KMS-11 (cell line): Measurements from ENCODE around the gene IL1RAPL2.

ENCODE experiments used
- H2AFZ ChIP-seq: fragments of 200-600 bp; sonication (generic); 2 replicates; pipeline ENCODE4 v1.6.1; 2016; ENCODE audit warnings: antibody characterized with exemption, mixed run types, low read depth
- H3K27ac ChIP-seq: fragments of 200-600 bp; sonication (generic); 2 replicates; pipeline ENCODE4 v1.6.1; 2016; ENCODE audit warnings: mild to moderate bottlenecking, mixed run types
- H3K27me3 ChIP-seq: fragments of 200-600 bp; sonication (generic); 2 replicates; pipeline ENCODE4 v1.6.1; 2017; ENCODE audit warnings: mild to moderate bottlenecking, low read depth, mixed run types, moderate library complexity; ENCODE audit not compliant: insufficient read depth
- H3K36me3 ChIP-seq: fragments of 200-600 bp; sonication (generic); 2 replicates; pipeline ENCODE4 v1.6.1; 2017; ENCODE audit warnings: mild to moderate bottlenecking, mixed run types; ENCODE audit not compliant: insufficient read depth
- H3K4me1 ChIP-seq: fragments of 200-600 bp; sonication (generic); 2 replicates; pipeline ENCODE4 v1.6.1; 2016; ENCODE audit warnings: mild to moderate bottlenecking, low read depth, mixed run types; ENCODE audit not compliant: poor library complexity, severe bottlenecking
- H3K4me2 ChIP-seq: fragments of 200-600 bp; sonication (generic); 2 replicates; pipeline ENCODE4 v1.7.0; 2016; ENCODE audit warnings: mild to moderate bottlenecking, mixed run types
- H3K4me3 ChIP-seq: fragments of 200-600 bp; sonication (generic); IDR thresholded peaks from 2 replicates; pipeline ENCODE4 v1.6.1; 2017; ENCODE audit warnings: low read depth, low read length, mixed read lengths; ENCODE audit not compliant: insufficient read depth
- H3K79me2 ChIP-seq: fragments of 200-600 bp; sonication (generic); 2 replicates; pipeline ENCODE4 v1.6.1; 2016; ENCODE audit warnings: low read depth, mixed run types; ENCODE audit not compliant: insufficient read depth
- H3K9ac ChIP-seq: fragments of 200-600 bp; sonication (generic); 2 replicates; pipeline ENCODE4 v1.6.1; 2016; ENCODE audit warnings: mild to moderate bottlenecking, mixed run types
- H4K20me1 ChIP-seq: fragments of 200-600 bp; sonication (generic); 2 replicates; pipeline ENCODE4 v1.6.1; 2016; ENCODE audit warnings: mild to moderate bottlenecking, mixed run types; ENCODE audit not compliant: insufficient read depth
- TF ChIP-seq, protein P1 (sequence below): fragments of 200-600 bp; sonication (generic); conservative IDR thresholded peaks from 2 replicates; pipeline ENCODE4 v1.6.1; 2017; ENCODE audit warnings: low read depth, mild to moderate bottlenecking, antibody characterized with exemption, low read length, moderate library complexity, mixed read lengths

Gene IL1RAPL2

DNA sequence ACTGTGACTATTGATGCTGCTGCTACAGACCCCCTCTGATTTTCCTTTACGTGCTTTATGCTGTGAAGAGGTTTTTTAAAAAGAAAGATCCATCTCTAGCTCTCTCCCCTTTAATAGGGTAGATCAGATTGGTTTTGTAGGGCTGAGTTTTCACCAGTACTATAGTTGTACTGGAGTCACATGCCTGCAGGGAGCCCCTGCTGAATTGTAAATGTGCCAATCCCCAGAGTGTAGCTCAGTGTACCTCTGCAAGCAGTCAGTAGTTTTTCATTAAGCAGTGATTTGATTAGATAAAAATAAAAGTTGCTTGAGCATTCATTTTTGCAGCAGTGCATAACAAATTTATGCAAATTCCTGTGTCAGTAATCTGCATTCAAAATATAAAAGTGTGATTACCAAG is 179.2 kb downstream of the IL1RAPL2 start:
- H3K4me1 ChIP-seq: no peaks in the 10 kb centered on the region
- TF ChIP-seq, protein P1, sequence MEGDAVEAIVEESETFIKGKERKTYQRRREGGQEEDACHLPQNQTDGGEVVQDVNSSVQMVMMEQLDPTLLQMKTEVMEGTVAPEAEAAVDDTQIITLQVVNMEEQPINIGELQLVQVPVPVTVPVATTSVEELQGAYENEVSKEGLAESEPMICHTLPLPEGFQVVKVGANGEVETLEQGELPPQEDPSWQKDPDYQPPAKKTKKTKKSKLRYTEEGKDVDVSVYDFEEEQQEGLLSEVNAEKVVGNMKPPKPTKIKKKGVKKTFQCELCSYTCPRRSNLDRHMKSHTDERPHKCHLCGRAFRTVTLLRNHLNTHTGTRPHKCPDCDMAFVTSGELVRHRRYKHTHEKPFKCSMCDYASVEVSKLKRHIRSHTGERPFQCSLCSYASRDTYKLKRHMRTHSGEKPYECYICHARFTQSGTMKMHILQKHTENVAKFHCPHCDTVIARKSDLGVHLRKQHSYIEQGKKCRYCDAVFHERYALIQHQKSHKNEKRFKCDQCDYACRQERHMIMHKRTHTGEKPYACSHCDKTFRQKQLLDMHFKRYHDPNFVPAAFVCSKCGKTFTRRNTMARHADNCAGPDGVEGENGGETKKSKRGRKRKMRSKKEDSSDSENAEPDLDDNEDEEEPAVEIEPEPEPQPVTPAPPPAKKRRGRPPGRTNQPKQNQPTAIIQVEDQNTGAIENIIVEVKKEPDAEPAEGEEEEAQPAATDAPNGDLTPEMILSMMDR: no peak

DNA sequence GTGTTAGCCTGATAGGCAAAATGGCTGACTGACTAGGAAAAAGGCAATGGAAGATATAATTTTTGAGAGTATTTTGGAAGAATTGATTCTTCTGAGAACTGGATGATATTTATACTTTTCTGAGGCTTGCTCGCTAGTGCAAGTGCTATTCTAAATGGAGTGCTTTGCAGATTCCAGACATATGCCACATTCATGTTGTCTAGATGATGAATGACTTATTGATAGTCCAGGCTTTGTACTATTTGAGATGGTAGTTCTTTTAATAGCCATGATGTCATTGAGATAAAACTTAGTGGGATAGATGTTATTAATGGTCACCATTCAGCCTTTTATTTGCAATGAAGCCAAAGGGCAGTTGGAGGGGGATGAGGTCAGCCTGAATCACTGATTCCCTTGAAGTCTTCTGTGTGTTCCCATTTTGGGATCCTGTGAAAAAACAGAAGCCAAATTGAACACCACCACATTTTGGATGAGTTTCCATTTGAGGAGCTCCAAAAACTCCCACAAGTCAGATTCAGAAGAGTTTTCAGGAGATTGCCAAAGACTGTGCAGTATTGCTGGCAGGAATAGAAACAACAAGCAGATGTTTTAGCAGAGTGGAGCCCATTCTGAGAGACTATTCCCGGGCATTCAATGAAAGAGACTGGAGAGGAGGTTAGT is 184.1 kb downstream of the IL1RAPL2 start:
- H3K4me2 ChIP-seq: no peak overlapping the region
- no peak overlapping the region for H3K27ac ChIP-seq
- no peak overlapping the region for H3K9ac ChIP-seq
- TF ChIP-seq, protein P1: no peak
- no peak overlapping the region for H2AFZ ChIP-seq
- no peaks in the 10 kb centered on the region for H3K4me1 ChIP-seq
- no peaks in the 10 kb centered on the region for H3K36me3 ChIP-seq
- H3K27me3 ChIP-seq: no peaks in the 10 kb centered on the region
- no peaks in the 10 kb centered on the region for H4K20me1 ChIP-seq
- H3K79me2 ChIP-seq: no peaks in the 10 kb centered on the region
- no peak overlapping the region for H3K4me3 ChIP-seq

More for the DNA sequence above, 179.2 kb downstream of the IL1RAPL2 start:
- Histone ChIP-seq H3K79me2 (no peaks in the 10 kb centered on the region), H4K20me1 (no peaks in the 10 kb centered on the region), H3K27ac (no peak overlapping the region), H2AFZ (no peak overlapping the region), H3K36me3 (no peaks in the 10 kb centered on the region), H3K4me2 (no peak overlapping the region), H3K9ac (no peak overlapping the region), H3K27me3 (no peaks in the 10 kb centered on the region), H3K4me3 (no peak overlapping the region)

DNA sequence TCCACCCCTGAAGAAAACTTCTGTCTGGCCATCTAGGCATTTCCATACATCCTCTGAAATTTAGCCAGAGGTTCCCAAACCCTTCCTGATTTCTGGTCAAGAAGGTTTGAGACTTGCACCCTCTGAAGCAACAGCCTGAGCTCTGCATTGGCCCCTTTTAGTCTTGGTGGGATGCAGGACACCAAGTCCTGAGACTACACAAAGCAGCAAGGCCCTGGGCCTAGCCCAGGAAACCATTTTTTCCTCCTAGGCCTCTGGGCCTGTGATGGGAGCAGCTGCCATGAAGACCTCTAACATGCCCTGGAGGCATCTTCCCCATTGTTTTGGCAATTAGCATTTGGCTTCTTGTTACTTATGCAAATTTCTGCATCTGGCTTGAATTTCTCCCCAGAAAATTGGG is 196.6 kb downstream of the IL1RAPL2 start:
- Histone ChIP-seq H3K4me2 (no peak overlapping the region), H2AFZ (no peak overlapping the region), H4K20me1 (no peaks in the 10 kb centered on the region), H3K4me1 (no peaks in the 10 kb centered on the region), H3K4me3 (no peak overlapping the region), H3K27ac (no peak overlapping the region), H3K27me3 (no peaks in the 10 kb centered on the region), H3K36me3 (no peaks in the 10 kb centered on the region), H3K79me2 (no peaks in the 10 kb centered on the region), H3K9ac (no peak overlapping the region)
- TF ChIP-seq, protein P1: no peak

DNA sequence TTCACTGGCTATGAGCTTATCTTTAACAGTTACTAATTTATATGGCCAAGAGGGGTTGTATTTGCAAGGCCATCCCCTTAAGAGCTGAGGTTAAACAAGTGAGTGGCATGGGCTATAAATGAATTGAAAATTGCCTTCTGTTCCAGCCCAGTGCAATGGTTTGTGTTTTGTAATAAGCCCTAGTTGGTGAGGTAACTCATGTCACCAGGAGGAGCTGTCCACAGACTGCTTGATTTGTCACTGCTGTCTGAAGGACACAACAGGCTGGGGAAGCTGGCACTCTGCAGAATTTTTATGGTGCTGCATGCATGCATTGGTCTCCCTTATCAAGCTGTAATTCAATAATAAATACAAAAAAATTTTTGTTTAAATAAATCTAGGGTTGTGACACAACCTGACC is 223.8 kb downstream of the IL1RAPL2 start:
- no peak overlapping the region for H3K4me3 ChIP-seq
- no peaks in the 10 kb centered on the region for H3K79me2 ChIP-seq
- H4K20me1 ChIP-seq: no peaks in the 10 kb centered on the region
- no peak overlapping the region for H2AFZ ChIP-seq
- no peaks in the 10 kb centered on the region for H3K4me1 ChIP-seq
- H3K9ac ChIP-seq: no peak overlapping the region
- no peak overlapping the region for H3K27ac ChIP-seq
- TF ChIP-seq, protein P1: no peak
- H3K27me3 ChIP-seq: no peaks in the 10 kb centered on the region
- H3K4me2 ChIP-seq: no peak overlapping the region
- no peaks in the 10 kb centered on the region for H3K36me3 ChIP-seq
